ENCODE measurements around the gene ETV1.
"Not testable (repeated sequence)": the region's sequence is repeated elsewhere in the genome, so short reads cannot be mapped to it uniquely, and the experiment has no call there.

ETV1 gene

DNA sequence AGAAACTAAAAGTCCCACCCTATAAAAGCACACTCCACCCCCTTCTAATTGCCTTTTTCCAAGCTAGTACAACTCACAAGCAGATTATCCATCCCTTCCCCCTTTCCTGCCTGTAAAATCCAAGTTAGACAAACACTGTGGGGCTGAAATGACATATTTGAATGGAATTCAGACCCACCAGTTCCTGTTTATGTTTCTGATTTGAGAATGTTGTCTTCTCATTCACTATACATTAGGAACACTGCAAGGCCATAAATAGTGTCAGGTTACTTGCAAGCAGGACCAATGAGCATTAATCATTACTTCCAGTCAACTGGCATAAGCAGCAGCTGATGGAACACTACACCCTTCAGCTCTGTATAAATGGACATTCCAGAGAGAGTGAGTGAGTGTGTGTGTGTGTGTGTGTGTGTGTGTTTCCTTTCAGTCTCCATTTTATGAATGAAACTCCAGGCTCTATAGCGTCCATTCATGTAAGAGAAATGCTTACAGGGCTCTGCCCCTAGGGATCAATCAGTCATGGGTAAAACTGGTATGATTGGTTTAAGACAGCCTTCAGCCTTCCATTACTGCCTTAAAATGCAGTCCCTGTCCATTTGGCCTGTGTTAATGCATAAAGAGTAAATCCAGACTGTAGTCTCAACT lies 69.3 kb downstream of the ETV1 start:
- DNase-seq = no peak

GRCh38 chr7:13918333-13918732 lies 71.1 kb downstream of the ETV1 start:
- DNase-seq = not testable (repeated sequence)

- DNase-seq = not testable (repeated sequence)
These were observed 72.4 kb downstream of the ETV1 start for GRCh38 chr7:13917103-13917502.

DNA sequence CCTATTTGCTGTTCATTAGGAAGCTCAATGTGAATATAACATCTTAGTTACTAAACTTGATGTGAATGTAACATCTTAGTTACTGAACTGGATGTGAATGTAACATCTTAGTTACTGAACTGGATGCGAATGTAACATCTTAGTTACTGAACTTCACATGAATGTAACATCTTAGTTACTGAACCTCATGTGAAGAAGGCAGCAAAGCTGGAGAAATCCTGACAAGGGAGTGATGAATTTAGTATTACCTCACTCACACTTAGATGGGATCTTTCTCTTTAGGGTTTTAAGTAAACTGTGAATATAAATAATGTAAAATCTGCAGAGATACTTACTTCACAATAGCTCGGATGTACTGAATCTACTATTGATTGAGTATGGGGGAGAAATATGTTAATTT lies 73.6 kb downstream of the ETV1 start:
- DNase-seq = no peak

GRCh38 chr7:13912715-13913278 lies 76.7 kb downstream of the ETV1 start:
- no peak for DNase-seq

DNA sequence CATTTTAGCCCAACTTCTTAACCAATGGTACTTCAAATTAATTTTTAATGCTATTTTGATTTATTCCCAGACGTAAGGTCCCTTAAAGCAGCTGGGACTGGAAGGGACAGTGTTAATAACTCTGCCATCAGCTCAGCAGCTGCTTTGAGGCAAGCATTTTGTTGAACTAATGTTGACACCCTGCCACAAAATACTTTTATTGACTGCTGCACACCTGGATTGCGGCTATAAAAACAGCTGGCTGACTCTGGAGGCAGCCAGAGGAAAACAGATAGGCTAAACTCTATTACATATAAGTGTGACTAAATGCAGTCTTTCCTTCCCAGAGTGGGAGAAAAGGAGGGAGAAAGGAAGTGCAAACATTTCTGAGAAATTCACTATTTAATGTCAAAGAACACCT lies 77.6 kb downstream of the ETV1 start:
- DNase-seq = no peak

- DNase-seq = no peak
These were observed 78.5 kb downstream of the ETV1 start for GRCh38 chr7:13910805-13911551.

DNA sequence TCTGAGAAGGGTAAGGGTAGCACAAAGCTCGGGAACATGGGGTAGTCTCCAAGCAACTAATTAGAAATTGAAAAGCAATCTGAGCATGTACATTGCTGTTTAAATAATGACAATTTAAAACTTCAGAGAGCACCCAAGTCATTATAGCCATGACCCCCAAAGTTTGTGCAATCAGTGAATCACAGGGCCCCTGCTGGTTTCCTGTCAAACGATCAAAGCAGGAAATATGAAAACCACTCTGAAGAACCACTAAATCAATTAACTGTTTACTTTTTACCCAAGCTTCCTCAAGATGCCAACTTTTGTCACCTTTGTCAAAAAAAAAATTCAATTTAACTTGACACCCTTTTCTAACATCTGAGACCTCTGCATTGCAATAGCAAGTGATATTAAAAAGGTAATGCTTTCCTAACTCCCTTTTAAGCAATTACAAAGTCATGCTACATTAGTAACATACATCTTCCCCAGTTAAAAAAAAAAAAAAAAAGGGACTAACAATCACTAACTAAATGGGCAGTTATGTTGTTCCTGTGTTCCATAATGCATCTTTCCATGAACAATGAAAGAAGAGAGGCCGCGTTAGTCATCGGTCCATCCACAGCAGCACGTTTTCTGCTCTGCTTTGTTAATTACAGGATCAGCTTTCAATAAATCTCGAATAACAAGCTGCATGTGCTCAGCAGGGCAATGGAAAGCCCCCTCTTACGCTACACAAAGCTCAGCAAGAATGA lies 80.6 kb downstream of the ETV1 start:
- DNase-seq = no peak

DNA sequence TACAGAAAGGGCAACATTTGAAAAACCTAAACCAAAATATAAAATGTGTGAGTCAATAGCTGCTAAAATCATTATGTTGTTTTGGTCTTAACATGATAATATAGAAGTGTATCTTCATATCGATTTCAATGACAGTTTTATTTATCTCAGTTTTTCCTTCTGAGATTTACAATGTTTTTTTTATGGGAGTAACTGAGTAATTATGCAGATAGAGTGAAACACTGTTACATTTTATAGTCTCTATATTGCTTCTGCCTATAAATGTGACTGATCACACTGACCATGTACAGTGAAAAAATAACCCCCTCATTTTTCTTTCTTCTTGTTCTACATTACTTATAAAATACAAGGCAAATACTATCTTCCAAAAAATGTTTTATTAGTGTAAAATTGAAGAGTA lies 81.6 kb downstream of the ETV1 start:
- no peak for DNase-seq

GRCh38 chr7:13904689-13905088 lies 84.8 kb downstream of the ETV1 start:
- no peak for DNase-seq

DNA sequence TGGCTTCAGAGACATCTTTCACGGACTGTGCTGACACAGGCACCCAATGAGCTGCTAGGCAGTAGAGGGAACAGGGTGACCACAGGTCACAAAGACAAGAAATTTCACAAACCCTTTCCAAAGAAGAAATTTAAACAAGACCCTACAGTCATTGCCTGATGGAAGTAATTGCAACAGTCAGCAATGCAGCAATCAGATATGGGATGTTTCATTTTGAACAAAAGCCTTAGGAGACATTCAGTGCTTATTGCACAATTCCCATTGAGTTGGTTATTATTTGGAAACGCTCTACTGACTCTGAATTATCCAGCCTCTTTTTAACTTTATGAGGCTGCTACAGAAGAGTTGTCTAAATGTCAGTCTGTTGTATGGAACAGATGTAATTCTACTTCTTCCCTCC lies 85.5 kb downstream of the ETV1 start:
- DNase-seq = no peak

DNA sequence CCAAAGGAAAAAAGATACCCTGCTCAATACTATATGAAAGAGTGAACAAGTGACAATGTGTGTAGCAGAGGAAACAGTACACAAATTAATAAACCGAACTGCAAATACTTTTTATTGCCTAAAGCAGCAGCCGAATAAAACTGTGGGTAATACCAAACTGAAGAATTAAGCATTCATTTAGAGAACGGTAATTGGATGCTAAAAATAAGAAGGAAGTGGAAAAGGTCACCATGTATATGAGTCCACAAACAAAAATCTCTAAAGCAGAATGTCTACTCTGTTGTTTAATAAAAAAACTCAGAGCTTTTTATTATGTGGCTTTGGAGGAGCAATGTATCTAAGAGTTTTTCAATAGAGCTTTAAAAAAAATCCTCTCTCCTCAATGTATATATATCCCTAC lies 87.9 kb downstream of the ETV1 start:
- DNase-seq = no peak

DNA sequence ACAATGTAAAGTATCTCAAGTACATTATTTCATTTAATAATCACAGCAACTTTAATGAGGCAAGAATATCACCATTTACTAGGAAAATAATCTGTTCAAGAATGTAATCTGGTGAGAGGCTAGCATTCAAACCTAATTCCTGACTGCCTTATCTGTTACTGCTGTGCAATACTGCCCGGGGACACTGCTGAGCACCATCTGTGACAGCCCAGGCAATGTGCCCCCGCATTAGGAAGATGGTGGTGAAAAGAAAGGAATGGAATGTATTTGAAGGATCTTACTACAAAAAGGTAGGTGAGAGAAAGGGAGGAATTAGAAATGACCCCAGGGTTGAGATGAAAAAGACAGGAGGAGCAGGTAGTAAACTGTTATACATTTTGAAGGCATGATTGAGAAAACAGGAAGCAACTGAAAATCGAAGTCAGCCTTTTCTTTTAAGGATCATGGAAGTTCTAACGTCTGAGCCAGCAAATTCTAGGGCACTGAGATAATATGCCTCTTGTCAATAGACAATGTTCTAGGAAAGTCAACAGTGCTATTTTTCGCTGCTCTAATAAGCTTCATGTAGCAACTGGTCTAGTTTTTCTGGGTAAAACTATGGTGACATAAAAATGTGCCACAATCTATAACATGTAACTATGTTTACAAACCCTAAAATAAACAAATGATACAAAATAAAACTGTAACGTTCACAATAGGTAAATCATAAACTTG lies 90.4 kb downstream of the ETV1 start:
- no peak for DNase-seq

DNA sequence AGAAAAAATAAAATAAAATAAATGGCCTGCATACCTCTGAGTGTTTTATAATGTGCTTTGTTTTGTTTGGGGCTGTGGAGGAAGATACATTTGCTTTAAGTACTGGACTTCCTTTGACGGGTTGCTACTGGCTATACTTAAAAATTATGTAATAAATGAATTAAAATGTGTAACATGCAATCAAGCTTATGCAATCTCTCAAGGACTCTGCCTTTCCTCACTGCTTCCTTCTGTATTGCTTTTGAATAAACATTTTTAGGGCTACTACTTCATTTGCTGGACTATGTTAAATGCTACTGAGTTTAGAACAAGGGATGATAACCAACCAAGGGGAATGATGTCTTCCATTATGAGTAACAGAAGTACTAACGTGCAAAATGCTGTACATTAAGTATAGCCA lies 91.6 kb downstream of the ETV1 start:
- no peak for DNase-seq

DNA sequence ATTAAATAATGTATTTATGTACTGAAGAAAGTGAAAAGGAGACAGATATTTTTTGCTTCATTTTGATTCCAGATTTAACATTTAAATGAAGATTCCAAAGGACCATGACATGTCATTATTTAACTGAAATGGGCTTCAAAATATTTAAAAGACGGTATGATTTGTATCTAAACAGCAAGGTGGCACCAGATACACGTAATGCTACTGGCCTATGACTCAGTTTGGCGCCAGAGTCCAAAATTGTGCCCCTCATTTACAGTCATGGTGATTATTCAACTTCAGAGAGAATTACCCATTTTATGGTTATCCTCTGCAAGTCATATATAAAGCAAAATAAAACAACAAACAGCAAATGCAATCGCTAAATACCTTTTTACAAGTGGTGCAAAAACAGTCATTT lies 94.5 kb downstream of the ETV1 start:
- DNase-seq = no peak

DNA sequence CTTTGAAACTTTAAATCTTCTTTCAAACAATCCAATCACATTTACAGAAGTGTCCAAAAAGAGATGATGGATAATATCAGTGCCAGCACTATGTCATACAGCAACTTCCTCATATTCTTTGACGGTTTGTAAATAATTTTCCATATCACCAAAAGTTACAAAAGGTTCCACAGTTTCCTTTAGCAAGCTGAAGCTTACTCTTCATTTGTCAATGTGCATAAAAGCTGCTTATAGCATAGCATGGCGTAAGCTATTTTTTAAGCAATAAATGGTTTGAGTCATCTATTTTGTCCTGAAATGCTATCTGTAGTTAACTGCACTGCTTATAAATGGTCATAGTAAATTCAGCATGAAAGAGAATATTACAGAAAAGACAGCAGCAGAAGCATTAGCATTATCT lies 95.1 kb downstream of the ETV1 start:
- DNase-seq = no peak

- no peak for DNase-seq
These were observed 98.7 kb downstream of the ETV1 start for GRCh38 chr7:13890793-13891192.

DNA sequence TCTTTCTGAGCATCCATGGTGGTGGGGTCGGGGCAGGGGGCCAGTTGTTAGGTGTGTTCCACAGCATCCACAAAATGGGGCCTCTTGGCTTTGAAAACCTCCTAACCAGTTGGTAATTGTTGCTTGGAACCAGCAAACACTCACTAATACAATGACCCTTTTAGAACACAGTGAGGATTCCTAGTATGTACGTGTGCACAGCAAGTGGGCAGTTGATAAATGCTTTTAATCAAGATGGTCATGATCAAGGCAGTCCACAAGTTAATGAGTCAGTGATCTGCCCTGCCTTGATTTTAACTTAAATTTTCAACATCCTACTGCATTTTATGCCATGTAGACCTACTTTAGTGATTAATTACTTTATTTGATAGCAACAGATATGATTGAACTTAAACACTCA lies 103.1 kb downstream of the ETV1 start:
- no peak for DNase-seq

DNA sequence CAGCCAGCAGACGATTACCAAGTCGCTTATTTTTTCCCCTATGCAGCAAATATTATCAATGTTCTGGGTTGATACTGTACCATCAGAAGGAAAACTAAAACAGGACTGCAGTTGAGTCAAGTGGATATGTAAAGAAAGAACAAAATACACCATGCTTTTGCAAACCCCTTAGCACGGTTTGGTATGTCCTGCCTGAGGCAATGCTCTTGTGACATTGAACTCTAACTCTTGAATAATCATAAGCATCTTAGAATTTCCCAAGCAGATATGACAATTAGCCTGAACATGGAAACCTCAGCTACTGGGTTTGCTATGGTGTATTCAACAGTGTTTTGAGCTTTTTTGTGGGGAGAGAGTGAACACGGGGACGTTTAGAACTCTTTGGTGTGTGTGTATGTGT lies 107.4 kb downstream of the ETV1 start:
- DNase-seq = no peak

GRCh38 chr7:13880789-13881188 lies 108.7 kb downstream of the ETV1 start:
- no peak for DNase-seq

- no peak for DNase-seq
These were observed 109.3 kb downstream of the ETV1 start for GRCh38 chr7:13879994-13880686.

- DNase-seq = no peak
These were observed 110.3 kb downstream of the ETV1 start for GRCh38 chr7:13879143-13879542.

DNA sequence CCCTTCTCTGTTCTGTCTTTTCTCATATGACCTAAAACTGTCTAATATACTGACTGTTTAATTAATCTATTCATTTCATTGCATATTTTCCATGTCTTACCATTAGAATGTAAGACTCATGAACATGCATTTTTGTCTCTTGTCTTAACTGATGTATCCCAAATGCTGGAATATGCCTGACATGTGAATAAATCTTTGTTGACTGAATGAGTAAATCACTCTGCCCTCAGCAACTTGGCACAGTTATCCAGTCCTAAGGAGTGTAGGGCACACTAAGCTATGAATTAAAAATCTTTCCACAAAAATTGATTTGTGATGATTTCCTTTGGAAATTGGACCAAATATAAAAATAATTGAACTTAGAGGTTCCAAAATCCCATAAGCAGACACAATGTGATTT lies 111.3 kb downstream of the ETV1 start:
- no peak for DNase-seq
